Adrenal gland (tissue), 5 donors: ENCODE results near the gene HOXA6.

Source experiments
- POLR2A ChIP-seq, 2 donors: fragments of 450-650 bp; IDR thresholded peaks; one replicate each; pipeline ENCODE4 v1.6.1; 2017; ENCODE audit warnings: antibody characterized with exemption in 2 of 2, mild to moderate bottlenecking in 2 of 2, moderate library complexity in 1 of 2
- TF ChIP-seq, protein P1 (sequence below), 6 experiments: fragments of 450-650 bp in 4 of 6; fragments of 200-600 bp in 2 of 6; sonication (generic) in 1 of 6; IDR thresholded peaks; 1 replicate in 5 of 6; 2 replicates in 1 of 6; pipeline versions ENCODE4 v1.5.1 to v1.8.0; 2016 to 2021; ENCODE audit warnings: antibody characterized with exemption in 6 of 6, mild to moderate bottlenecking in 2 of 6, moderate library complexity in 1 of 6
- donor health status: DM: no; HTN: no; CAD: no.

DNA sequence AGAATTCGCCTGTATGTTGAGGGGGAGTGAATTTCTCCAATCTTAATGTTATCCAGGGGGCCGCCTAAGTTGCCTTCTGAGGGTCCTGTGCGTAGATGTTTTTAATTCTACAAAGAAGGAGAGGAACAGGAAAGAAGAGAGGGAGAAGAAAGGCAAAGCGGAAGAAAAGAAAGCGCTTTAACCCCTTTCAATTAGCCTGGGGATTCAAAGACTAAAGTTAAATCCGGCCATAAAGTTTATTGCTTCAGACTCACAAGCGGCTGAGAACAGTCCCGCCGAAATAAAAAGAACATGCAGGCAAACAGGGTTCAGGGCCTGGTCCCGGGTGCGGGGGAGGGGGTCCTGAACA lies 8.6 kb downstream of the HOXA6 start:
- TF ChIP-seq, protein P1, sequence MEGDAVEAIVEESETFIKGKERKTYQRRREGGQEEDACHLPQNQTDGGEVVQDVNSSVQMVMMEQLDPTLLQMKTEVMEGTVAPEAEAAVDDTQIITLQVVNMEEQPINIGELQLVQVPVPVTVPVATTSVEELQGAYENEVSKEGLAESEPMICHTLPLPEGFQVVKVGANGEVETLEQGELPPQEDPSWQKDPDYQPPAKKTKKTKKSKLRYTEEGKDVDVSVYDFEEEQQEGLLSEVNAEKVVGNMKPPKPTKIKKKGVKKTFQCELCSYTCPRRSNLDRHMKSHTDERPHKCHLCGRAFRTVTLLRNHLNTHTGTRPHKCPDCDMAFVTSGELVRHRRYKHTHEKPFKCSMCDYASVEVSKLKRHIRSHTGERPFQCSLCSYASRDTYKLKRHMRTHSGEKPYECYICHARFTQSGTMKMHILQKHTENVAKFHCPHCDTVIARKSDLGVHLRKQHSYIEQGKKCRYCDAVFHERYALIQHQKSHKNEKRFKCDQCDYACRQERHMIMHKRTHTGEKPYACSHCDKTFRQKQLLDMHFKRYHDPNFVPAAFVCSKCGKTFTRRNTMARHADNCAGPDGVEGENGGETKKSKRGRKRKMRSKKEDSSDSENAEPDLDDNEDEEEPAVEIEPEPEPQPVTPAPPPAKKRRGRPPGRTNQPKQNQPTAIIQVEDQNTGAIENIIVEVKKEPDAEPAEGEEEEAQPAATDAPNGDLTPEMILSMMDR (IDR thresholded peaks at IDR 0.05), result no peak
- no peak for TF ChIP-seq POLR2A (IDR thresholded peaks at IDR 0.05)
